Left ventricle myocardium inferior (tissue), 1 donor: ENCODE measurements around the gene CALHM3. TPM values are rescaled to one million over a fixed set of nuclear protein-coding genes. Genes with fewer than 3 reads are reported as not detected.

Source experiments
- DNase-seq: peaks from one replicate; pipeline ENCODE4 v3.0.0-alpha.2; 2020
- H3K27ac ChIP-seq: fragments of 200-600 bp; replicated peaks from 2 replicates; pipeline ENCODE4 v1.8.0; 2021
- H3K27me3 ChIP-seq: fragments of 200-600 bp; 2 replicates; pipeline ENCODE4 v1.8.0; 2021; ENCODE audit warnings: low read depth
- H3K36me3 ChIP-seq: fragments of 200-600 bp; 2 replicates; pipeline ENCODE4 v1.8.0; 2021
- H3K4me1 ChIP-seq: fragments of 200-600 bp; 2 replicates; pipeline ENCODE4 v1.8.0; 2021
- H3K4me3 ChIP-seq: fragments of 200-600 bp; 2 replicates; pipeline ENCODE4 v1.8.0; 2021; ENCODE audit warnings: mild to moderate bottlenecking, moderate library complexity
- H3K9me3 ChIP-seq: fragments of 200-600 bp; replicated peaks from 2 replicates; pipeline ENCODE4 v1.8.0; 2021
- intact Hi-C: fragments of 100-400 bp; cut with micrococcal nuclease; formaldehyde crosslinking; loops from one replicate; pipeline ENCODE4 v1.11.0; 2022
- total RNA-seq: library from RNA; stranded (reverse); fragmentation: NEBNext Ultra II Directional; extraction: Animal tissue kit (Norgen Biotek cat#: 25700); gene quantifications from one replicate; pipeline ENCODE4 v1.2.1, GENCODE V29; 2021
- TF ChIP-seq, protein P1 (sequence below): fragments of 200-600 bp; IDR thresholded peaks from 2 replicates; pipeline ENCODE4 v1.8.0; 2021; ENCODE audit warnings: antibody characterized with exemption, mild to moderate bottlenecking, borderline replicate concordance
- donor health status: DM: no; HTN: yes; CAD: no; lungs with severe emphysema.

The CALHM3 gene
- total RNA-seq, 1 donor from 2014 or later, result not detected

- H3K36me3 ChIP-seq, result no peaks in the 10 kb centered on the region
- no peaks in the 10 kb centered on the region for H3K4me1 ChIP-seq
- TF ChIP-seq, protein P1, sequence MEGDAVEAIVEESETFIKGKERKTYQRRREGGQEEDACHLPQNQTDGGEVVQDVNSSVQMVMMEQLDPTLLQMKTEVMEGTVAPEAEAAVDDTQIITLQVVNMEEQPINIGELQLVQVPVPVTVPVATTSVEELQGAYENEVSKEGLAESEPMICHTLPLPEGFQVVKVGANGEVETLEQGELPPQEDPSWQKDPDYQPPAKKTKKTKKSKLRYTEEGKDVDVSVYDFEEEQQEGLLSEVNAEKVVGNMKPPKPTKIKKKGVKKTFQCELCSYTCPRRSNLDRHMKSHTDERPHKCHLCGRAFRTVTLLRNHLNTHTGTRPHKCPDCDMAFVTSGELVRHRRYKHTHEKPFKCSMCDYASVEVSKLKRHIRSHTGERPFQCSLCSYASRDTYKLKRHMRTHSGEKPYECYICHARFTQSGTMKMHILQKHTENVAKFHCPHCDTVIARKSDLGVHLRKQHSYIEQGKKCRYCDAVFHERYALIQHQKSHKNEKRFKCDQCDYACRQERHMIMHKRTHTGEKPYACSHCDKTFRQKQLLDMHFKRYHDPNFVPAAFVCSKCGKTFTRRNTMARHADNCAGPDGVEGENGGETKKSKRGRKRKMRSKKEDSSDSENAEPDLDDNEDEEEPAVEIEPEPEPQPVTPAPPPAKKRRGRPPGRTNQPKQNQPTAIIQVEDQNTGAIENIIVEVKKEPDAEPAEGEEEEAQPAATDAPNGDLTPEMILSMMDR, result no peak
- H3K9me3 ChIP-seq, result no peaks in the 10 kb centered on the region
- DNase-seq, result no peak
- no peak overlapping the region for H3K27ac ChIP-seq
- intact Hi-C loops, result no loop called here
- H3K27me3 ChIP-seq, result no peaks in the 10 kb centered on the region
- H3K4me3 ChIP-seq, result no peak overlapping the region
Measured at GRCh38 chr10:103466734-103467133, 12.3 kb downstream of the CALHM3 start.

DNA sequence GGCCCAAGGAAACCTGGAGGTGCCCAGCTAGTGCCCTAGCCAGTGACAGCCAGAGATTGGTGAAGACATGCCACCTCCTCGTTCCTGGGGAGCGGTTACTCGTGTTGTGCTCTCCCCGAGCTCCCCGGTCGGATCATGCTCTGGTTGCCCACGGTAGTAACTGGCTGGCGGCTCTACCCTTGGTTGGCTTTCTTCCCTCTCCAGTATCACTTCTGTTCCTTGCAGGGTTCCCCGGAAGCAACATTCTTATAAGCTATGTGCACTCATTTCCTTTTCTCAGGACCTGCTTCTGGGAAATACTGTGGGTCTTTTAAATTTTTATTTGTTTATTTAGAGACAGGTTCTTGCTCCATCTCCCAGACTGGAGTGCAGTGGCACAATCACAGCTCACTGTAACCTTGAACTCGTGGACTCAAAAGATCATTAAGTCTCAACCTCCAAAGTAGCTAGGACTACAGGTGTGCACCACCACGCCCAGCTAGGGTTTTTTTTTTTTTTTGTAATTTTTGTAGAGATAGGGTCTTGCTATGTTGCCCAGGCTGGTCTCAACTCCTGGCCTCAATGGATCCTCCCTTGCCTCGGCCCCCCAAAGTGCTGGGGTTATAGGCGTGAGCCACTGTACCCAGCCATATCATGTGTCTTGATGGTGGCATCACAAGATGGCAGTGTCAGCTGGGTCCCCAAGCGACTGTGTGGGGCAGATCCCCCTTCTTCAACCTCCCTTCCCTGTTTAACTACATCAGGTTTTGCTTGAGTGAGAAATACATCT, 13.4 kb downstream of the CALHM3 start:
- no peaks in the 10 kb centered on the region for H3K9me3 ChIP-seq
- no peak for DNase-seq
- no peaks in the 10 kb centered on the region for H3K36me3 ChIP-seq
- intact Hi-C loops, result no loop called here
- no peaks in the 10 kb centered on the region for H3K4me1 ChIP-seq
- TF ChIP-seq, protein P1, result no peak
- no peaks in the 10 kb centered on the region for H3K27me3 ChIP-seq
- no peak overlapping the region for H3K27ac ChIP-seq
- no peak overlapping the region for H3K4me3 ChIP-seq

- intact Hi-C loops, result no loop called here
- Histone ChIP-seq H3K27me3 (no peaks in the 10 kb centered on the region), H3K36me3 (no peaks in the 10 kb centered on the region)
Measured at GRCh38 chr10:103463499-103463898, 15.5 kb downstream of the CALHM3 start.

GRCh38 chr10:103459615-103460014, 19.4 kb downstream of the CALHM3 start:
- Histone ChIP-seq H3K9me3 (no peaks in the 10 kb centered on the region), H3K4me1 (no peaks in the 10 kb centered on the region), H3K27me3 (no peaks in the 10 kb centered on the region), H3K27ac (no peak overlapping the region), H3K4me3 (no peak overlapping the region), H3K36me3 (no peaks in the 10 kb centered on the region)
- no peak for DNase-seq
- intact Hi-C loops, result no loop called here
- TF ChIP-seq, protein P1, result no peak

More at GRCh38 chr10:103463499-103463898, 15.5 kb downstream of the CALHM3 start:
- no peak for DNase-seq
- Histone ChIP-seq H3K4me1 (no peaks in the 10 kb centered on the region), H3K27ac (no peak overlapping the region), H3K4me3 (no peak overlapping the region), H3K9me3 (no peaks in the 10 kb centered on the region)
- TF ChIP-seq, protein P1, result no peak

- H3K27me3 ChIP-seq, result no peaks in the 10 kb centered on the region
- no peaks in the 10 kb centered on the region for H3K9me3 ChIP-seq
- H3K4me1 ChIP-seq, result no peaks in the 10 kb centered on the region
- no peak within 1 kb of the TSS for H3K27ac ChIP-seq
- no peaks in the 10 kb centered on the region for H3K36me3 ChIP-seq
- TF ChIP-seq, protein P1, result no peak
- intact Hi-C loops, result no loop called here
- no peak for DNase-seq
- no peak within 1 kb of the TSS for H3K4me3 ChIP-seq
Measured at GRCh38 chr10:103458720-103459119, 20.3 kb downstream of the CALHM3 start, which contains the start of gene CALHM1. TSS of gene CALHM1 (minus strand) at chr10:103458900. CDS start at chr10:103458751, 149 bp downstream.
